Hepatocyte (in vitro differentiated cells): ENCODE measurements around the gene SHANK1.

Source experiments
- CTCF ChIP-seq: fragments of 200-600 bp; sonication (generic); IDR thresholded peaks from 2 replicates; pipeline ENCODE4 v1.5.1; 2016; ENCODE audit warnings: antibody characterized with exemption, mild to moderate bottlenecking; ENCODE audit not compliant: poor library complexity
- EZH2 ChIP-seq: fragments of 200-600 bp; sonication (generic); IDR thresholded peaks from 2 replicates; pipeline ENCODE4 v1.6.1; 2016; ENCODE audit warnings: antibody characterized with exemption, mild to moderate bottlenecking, borderline replicate concordance
- EZH2phosphoT487 ChIP-seq: fragments of 200-600 bp; sonication (generic); IDR thresholded peaks from one replicate; pipeline ENCODE4 v1.6.1; 2018; ENCODE audit warnings: antibody characterized with exemption, mild to moderate bottlenecking, low read depth, moderate library complexity; ENCODE audit not compliant: unreplicated experiment, severe bottlenecking

- TF ChIP-seq CTCF (no peak), EZH2 (no peak), EZH2phosphoT487 (no peak)
Observed at GRCh38 chr19:50652722-50653121, 66.9 kb downstream of the SHANK1 start.
